C4-2B (cell line): ENCODE data around the gene ACVR1.

ENCODE experiments used
- ZFX ChIP-seq: fragments of 450-650 bp; IDR thresholded peaks from 2 replicates; pipeline ENCODE4 v1.6.1; 2017
- TF ChIP-seq, protein P1 (sequence below): fragments of 450-650 bp; conservative IDR thresholded peaks from 2 replicates; pipeline ENCODE4 v1.5.1; 2017; ENCODE audit warnings: mild to moderate bottlenecking

- TF ChIP-seq, protein P1, sequence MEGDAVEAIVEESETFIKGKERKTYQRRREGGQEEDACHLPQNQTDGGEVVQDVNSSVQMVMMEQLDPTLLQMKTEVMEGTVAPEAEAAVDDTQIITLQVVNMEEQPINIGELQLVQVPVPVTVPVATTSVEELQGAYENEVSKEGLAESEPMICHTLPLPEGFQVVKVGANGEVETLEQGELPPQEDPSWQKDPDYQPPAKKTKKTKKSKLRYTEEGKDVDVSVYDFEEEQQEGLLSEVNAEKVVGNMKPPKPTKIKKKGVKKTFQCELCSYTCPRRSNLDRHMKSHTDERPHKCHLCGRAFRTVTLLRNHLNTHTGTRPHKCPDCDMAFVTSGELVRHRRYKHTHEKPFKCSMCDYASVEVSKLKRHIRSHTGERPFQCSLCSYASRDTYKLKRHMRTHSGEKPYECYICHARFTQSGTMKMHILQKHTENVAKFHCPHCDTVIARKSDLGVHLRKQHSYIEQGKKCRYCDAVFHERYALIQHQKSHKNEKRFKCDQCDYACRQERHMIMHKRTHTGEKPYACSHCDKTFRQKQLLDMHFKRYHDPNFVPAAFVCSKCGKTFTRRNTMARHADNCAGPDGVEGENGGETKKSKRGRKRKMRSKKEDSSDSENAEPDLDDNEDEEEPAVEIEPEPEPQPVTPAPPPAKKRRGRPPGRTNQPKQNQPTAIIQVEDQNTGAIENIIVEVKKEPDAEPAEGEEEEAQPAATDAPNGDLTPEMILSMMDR: no peak
- TF ChIP-seq ZFX: no peak
These were observed 24.6 kb upstream of the ACVR1 start for GRCh38 chr2:157900684-157901083.
